HG03039 (cell line): Measurements from ENCODE around the gene CHEK2.
"Not testable (repeated sequence)": the region's sequence is repeated elsewhere in the genome, so short reads cannot be mapped to it uniquely, and the experiment has no call there.

ENCODE experiments used
- ATAC-seq: cut with Tn5 transposase; IDR thresholded peaks from one replicate; pipeline ENCODE4 v1.9.1; 2021; ENCODE audit warnings: mild to moderate bottlenecking, moderate library complexity; ENCODE audit not compliant: unreplicated experiment

The CHEK2 gene

GRCh38 chr22:28741785-28742561, at the start of gene CHEK2, which contains the start of gene HSCB:
Gene CHEK2 (minus strand): TSS chr22:28741820. CDS start chr22:28734721, 7,099 bp downstream.
Gene HSCB (plus strand): TSS chr22:28742039. CDS start chr22:28742096, 57 bp downstream.
- ATAC-seq: peak; percentile 91

GRCh38 chr22:28791124-28791523, 49.5 kb upstream of the CHEK2 start:
- no peak for ATAC-seq

DNA sequence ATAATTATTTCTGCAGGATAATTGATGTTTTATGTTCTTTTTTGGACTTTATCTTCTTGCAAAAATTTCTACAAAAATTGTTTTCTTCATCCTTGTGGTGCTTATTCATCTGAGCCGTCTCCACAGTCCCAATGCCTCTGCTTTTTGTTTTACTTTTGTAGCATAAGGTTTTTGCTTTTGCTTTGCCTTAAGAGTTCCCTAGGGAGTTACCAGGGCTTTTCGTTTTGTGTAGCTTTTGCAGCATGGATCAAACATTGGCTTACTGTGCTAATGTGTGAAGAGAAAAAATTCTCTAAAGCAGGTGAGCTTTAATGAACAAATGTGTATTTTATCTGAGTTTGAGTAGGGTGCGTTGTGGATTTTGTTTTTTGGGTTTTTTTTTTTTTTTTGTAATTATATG, 47.0 kb upstream of the CHEK2 start:
- no peak for ATAC-seq

DNA sequence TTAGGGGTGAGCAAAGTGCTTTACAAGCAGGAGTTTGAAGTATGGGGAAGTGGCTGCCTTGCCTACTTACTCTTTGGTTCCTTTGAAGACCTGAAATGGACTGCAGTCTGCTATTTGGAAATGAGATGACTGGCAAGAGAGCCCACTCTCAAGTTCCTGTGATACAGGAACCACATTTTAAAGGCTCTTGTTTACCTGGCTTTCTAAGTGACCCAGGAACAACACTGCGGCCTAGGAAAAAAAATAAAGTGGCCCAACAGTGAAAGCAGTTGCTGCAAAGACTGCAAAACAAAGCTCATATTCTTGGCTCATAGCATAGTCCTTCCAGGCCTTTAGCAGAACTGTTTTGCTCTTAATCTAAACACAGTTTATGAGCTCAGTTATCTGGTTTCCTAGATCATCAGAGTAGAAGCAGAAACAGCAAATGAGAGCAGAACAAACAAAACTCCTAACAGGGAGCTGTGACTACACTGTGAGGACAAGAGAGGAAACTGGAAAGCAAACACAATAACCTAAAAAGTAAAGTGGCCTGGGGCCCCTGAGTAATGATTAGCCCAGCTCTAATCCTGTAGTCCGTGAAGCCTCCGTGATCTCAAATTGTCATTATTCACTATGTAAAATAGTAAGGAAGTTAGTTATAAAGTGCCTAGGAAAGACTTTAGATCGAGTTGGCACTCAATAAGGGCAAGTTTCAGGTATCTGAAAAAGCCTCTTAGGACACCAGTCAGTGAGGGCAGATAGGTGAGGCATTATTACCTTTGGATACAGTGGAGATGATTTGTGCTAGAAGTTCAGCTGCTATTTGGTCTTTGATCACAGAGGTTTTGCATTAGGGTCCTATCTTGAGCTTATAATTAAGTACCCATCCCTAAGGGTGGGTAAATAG, 42.4 kb upstream of the CHEK2 start:
- no peak for ATAC-seq

GRCh38 chr22:28780296-28780695, 38.7 kb upstream of the CHEK2 start:
- no peak for ATAC-seq

GRCh38 chr22:28779833-28780232, 38.2 kb upstream of the CHEK2 start:
- ATAC-seq: no peak

- ATAC-seq: no peak
These were observed 32.8 kb upstream of the CHEK2 start for GRCh38 chr22:28774378-28774777.

GRCh38 chr22:28773461-28773867, 31.8 kb upstream of the CHEK2 start:
- peak; percentile 21 for ATAC-seq

GRCh38 chr22:28772633-28773460, 31.2 kb upstream of the CHEK2 start, which contains the start of gene CCDC117:
Gene CCDC117 (plus strand): TSS chr22:28772695. CDS start chr22:28772850, 155 bp downstream.
- peak; percentile 82 for ATAC-seq

DNA sequence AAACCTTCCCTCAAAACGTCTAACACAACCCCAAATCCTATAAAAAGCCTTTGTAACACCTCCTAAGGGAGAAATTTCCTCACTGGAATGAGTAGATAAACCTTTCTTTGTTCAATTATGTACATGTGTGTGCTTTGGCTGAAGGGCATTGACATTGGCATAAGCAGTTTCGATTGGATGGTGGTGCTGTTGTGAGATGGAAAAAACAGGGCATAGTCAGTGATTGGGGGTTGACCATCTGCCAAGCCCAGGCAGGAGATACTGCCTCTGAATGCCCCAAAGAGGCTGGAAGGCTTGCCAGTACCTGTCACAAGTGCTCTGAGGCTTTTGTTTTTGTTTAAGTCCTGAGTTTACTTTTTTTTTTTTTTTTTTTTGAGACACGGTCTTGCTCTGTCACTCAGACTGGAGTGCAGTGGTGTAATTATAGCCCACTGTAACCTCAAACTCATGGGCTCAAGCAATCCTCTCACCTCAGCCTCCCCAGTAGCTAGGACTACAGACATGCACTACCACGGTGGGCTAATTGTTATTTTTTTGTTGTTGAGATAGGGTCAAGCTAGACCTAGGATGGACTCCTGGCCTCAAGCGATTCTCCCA, 29.7 kb upstream of the CHEK2 start:
- no peak for ATAC-seq

GRCh38 chr22:28769394-28770085, 27.9 kb upstream of the CHEK2 start:
- ATAC-seq: no peak

DNA sequence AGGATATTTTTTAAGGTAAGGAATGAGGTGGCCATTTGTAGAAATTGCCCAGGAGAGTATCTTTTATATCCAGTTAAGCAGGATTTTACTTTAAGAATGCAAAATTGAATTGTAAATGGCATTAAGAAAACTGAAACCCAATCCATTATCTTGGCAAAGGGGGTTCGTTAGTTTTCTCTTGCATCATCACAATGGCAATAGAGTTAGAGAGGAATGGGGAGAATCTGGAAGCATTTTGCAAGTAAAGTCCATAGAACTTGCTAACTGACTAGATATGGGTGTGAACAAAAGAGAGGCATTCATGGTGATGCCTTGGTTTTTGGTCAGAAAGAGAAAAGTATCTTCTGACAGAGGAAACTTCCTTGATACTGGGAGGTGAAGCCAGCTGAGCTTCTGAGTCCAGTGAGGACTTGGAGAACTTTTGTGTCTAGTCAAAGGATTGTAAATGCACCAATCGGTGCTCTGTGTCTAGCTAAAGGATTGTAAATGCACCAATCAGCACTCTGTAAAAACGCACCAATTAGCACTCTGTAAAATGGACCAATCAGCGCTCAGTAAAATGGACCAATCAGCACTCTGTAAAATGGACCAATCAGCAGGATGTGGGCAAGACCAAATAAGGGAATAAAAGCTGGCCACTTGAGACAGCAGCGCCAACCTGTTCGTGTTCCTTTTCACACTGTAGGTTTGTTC, 27.2 kb upstream of the CHEK2 start:
- no peak for ATAC-seq

DNA sequence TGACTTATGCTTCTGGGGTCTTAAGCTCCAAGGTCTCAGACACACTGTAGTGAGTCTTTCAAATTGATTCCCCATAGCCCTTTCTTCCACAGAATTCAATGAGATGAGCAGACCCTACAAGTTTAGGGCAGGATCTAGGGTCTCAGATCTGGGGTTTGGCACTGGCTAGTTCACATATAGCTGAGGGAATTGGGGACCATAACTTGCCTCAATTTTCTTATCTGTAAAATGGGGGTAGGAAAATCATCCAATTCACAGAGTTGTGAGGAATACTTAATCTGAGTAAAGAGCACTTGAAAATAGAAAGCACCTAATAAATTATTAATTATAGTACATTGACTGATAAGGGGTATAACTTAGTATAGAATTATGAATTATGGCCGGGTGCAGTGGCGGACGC, 25.0 kb upstream of the CHEK2 start:
- no peak for ATAC-seq

DNA sequence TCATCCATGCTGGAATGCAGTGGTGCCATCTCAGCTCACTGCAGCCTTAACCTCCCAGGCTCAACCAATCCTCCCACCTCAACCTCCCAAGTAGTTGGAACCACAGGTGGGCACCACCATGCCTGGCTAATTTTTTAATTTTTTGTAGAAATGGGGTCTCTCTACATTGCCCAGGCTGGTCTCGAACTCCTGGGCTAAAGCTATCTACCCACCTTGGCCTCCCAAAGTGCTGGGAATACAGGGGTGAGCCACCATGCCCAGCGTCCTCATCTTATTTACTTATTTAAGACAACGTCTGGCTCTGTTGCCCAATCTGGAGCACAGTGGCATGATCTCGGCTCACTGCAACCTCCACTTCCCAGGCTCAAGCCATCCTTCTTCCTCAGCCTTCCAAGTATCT, 20.4 kb upstream of the CHEK2 start:
- not testable (repeated sequence) for ATAC-seq

DNA sequence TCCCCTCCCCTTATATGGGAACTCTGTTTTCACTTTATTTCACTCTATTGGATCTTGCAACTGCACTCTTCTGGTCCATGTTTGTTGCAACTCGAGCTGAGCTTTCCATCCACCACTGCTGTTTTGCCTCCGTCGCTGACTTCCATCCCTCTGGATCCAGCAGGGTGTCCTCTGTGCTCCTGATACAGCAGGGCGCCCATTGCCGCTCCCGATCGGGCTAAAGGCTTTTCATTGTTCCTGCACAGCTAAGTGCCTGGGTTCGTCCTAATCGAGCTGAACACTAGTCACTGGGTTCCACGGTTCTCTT, 19.8 kb upstream of the CHEK2 start:
- no peak for ATAC-seq

DNA sequence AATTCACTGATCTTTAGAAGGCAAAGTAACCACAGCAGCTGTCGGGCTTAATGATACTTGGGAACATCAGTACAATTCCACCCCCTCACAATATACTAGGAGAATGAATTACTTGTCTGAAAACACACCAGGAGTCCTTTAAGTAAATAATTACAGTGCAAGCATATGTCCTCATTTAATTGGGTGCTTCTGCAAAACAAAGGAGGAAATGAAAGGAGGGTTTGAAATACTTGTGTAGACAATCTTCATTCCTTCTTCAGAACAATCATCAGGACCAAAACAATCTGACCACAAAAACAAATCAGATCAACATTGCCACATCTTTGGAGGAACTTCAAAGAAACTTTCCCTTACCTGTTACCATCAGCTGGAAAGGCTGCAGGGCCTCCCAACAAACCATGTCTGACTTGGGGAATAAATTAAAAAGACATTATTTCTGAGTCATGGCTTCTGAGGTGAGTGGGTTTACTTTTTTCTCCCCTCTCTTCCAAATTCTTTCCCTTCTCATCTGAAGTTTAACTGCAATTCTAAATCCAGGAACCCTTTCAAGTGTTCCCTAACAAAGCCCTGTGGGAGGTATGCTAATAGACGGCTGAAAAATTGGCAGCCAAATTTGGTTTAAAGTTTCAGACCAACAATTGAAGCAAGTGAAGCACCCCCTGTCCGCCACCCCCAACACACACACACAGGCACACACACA, 18.4 kb upstream of the CHEK2 start:
- no peak for ATAC-seq

GRCh38 chr22:28754512-28754911, 12.9 kb upstream of the CHEK2 start:
- ATAC-seq: not testable (repeated sequence)

- no peak for ATAC-seq
These were observed 8.9 kb upstream of the CHEK2 start for GRCh38 chr22:28750471-28750881.

GRCh38 chr22:28743852-28744251, 2.2 kb upstream of the CHEK2 start:
- ATAC-seq: no peak
